Transverse colon (tissue), 4 donors: ENCODE measurements around the gene NAA15. TPM values are rescaled to one million over a fixed set of nuclear protein-coding genes. Genes with fewer than 3 reads are reported as not detected.

ENCODE experiments used
- DNase-seq: peaks from one replicate; pipeline ENCODE4 v3.0.0-alpha.2; 2019
- H3K27ac ChIP-seq, 4 donors: fragments of 200-600 bp; sonication (generic); 2 replicates each; pipeline ENCODE4 v1.5.1; 2016 to 2018; ENCODE audit warnings: inconsistent platforms in 4 of 4
- H3K27me3 ChIP-seq: fragments of 200-600 bp; sonication (generic); 2 replicates; pipeline ENCODE4 v1.5.1; 2017; ENCODE audit warnings: inconsistent platforms
- H3K36me3 ChIP-seq, 4 donors: fragments of 200-600 bp; sonication (generic); 2 replicates each; pipeline ENCODE4 v1.5.1; 2017 to 2019; ENCODE audit warnings: inconsistent platforms in 4 of 4
- H3K4me1 ChIP-seq, 4 donors: fragments of 200-600 bp; sonication (generic); 2 replicates each; pipeline ENCODE4 v1.5.1; 2017 to 2020; ENCODE audit warnings: inconsistent platforms in 4 of 4
- H3K4me3 ChIP-seq, 4 donors: fragments of 200-600 bp; sonication (generic); 1 replicate in 1 of 4; 2 replicates in 3 of 4; pipeline versions ENCODE4 v1.5.1 to v1.6.1; 2017 to 2019; ENCODE audit warnings: inconsistent platforms in 4 of 4
- H3K9me3 ChIP-seq, 2 donors: fragments of 200-600 bp; sonication (generic); 2 replicates each; pipeline ENCODE4 v1.5.1; 2017 to 2019; ENCODE audit warnings: inconsistent platforms in 2 of 2
- EP300 ChIP-seq: sonication (generic); formaldehyde crosslinking; IDR thresholded peaks from one replicate; pipeline ENCODE4 v1.6.1; 2017; ENCODE audit warnings: antibody characterized with exemption, low read depth
- POLR2A ChIP-seq: fragments of 450-650 bp; IDR thresholded peaks from one replicate; pipeline ENCODE4 v1.6.1; 2016; ENCODE audit warnings: antibody characterized with exemption, mild to moderate bottlenecking, moderate library complexity
- POLR2AphosphoS5 ChIP-seq, 3 donors: sonication (generic); formaldehyde crosslinking; IDR thresholded peaks; one replicate each; pipeline ENCODE4 v1.6.1; 2016; ENCODE audit warnings: antibody characterized with exemption in 3 of 3
- WGBS, 2 donors: methylation state at CpG; one replicate each; pipeline ENCODE4 v1.1.5; 2018; ENCODE audit warnings: low coverage in 1 of 2; 5-methylcytosine and 5-hydroxymethylcytosine counted together
- in situ Hi-C, 4 donors: fragments of 200-750 bp; cut with MboI; loops; one replicate each; pipeline versions ENCODE4 v1.15.0 to v1.15.1; 2017; ENCODE audit warnings: low sequenced_read_pairs in 3 of 4, low pct_ligation_motif_present in 1 of 4, low pct_unique_long_range_greater_than_20kb in 1 of 4
- intact Hi-C: fragments of 100-400 bp; cut with DNase I; formaldehyde crosslinking; loops from one replicate; pipeline ENCODE4 v1.15.1; 2023; ENCODE audit warnings: low total_unique reads
- total RNA-seq, 4 donors: library from RNA; depleted of rRNA; stranded (reverse); fragments of >200 nt; gene quantifications; one replicate each; pipeline ENCODE4 v1.1.0, GENCODE V29; 2016
- TF ChIP-seq, protein P1 (sequence below), 5 experiments: fragments of 200-600 bp in 3 of 5; fragments of 450-650 bp in 2 of 5; sonication (generic) in 3 of 5; IDR thresholded peaks; 1 replicate in 2 of 5; 2 replicates in 3 of 5; pipeline ENCODE4 v1.5.1; 2016 to 2017; ENCODE audit warnings: antibody characterized with exemption in 5 of 5, inconsistent platforms in 3 of 5, mild to moderate bottlenecking in 2 of 5, moderate library complexity in 1 of 5

The NAA15 gene
- total RNA-seq, 4 donors from 2014 or later: 5.0 to 23.7 (median 10.1) TPM

- Histone ChIP-seq H3K9me3 (no peaks in the 10 kb centered on the region), H3K36me3 (peaks cover 0 to 8% (median 0%) of the 10 kb centered on the region in 4 donors), H3K27me3 (no peaks in the 10 kb centered on the region), H3K4me3 (no peak overlapping the region), H3K4me1 (peaks cover 0 to 5% (median 2%) of the 10 kb centered on the region in 4 donors), H3K27ac (no peak overlapping the region)
- intact Hi-C loops (no loop called here), in situ Hi-C loops (no loop called here)
- DNase-seq: no peak
- TF ChIP-seq EP300: no peak
- TF ChIP-seq, protein P1, sequence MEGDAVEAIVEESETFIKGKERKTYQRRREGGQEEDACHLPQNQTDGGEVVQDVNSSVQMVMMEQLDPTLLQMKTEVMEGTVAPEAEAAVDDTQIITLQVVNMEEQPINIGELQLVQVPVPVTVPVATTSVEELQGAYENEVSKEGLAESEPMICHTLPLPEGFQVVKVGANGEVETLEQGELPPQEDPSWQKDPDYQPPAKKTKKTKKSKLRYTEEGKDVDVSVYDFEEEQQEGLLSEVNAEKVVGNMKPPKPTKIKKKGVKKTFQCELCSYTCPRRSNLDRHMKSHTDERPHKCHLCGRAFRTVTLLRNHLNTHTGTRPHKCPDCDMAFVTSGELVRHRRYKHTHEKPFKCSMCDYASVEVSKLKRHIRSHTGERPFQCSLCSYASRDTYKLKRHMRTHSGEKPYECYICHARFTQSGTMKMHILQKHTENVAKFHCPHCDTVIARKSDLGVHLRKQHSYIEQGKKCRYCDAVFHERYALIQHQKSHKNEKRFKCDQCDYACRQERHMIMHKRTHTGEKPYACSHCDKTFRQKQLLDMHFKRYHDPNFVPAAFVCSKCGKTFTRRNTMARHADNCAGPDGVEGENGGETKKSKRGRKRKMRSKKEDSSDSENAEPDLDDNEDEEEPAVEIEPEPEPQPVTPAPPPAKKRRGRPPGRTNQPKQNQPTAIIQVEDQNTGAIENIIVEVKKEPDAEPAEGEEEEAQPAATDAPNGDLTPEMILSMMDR (IDR thresholded peaks at IDR 0.05): no peak
- TF ChIP-seq POLR2AphosphoS5 (IDR thresholded peaks at IDR 0.05): no peak
- no peak for TF ChIP-seq POLR2A
- 83 to 90% methylated on average over 3 of the region's 3 CpGs for WGBS, 2 donors
These were observed 29.0 kb downstream of the NAA15 start for GRCh38 chr4:139330283-139330682.

DNA sequence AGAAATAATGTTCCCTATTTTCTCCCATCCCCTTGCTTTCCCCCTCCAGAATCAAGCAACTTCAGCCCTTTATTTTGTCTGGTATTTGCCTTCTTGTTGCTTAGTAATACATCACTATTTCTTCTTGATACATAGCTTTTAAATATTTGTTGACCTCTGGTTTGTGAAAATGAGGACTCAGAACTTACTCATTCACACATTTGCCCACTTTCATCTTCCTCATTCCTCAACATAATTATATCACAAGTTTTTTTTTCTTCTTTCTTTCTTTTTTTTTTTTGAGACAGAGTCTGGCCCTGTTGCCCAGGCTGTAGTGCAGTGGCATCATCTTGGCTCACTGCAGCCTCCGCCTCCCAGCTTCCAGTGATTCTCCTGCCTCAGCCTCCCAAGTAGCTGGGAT is 29.9 kb downstream of the NAA15 start:
- DNase-seq: no peak
- H3K36me3 ChIP-seq: peaks cover 0 to 8% (median 0%) of the 10 kb centered on the region in 4 donors
- H3K9me3 ChIP-seq: no peaks in the 10 kb centered on the region
- in situ Hi-C loops: no loop called here
- peaks cover 0 to 5% (median 2%) of the 10 kb centered on the region in 4 donors for H3K4me1 ChIP-seq
- H3K27ac ChIP-seq: no peak overlapping the region
- no peak for TF ChIP-seq POLR2AphosphoS5 (IDR thresholded peaks at IDR 0.05)
- intact Hi-C loops: no loop called here
- no peak overlapping the region for H3K4me3 ChIP-seq
- H3K27me3 ChIP-seq: no peaks in the 10 kb centered on the region
- WGBS, 2 donors: 100% methylated on average over 1 of the region's 1 CpG

- in situ Hi-C loops (no loop called here), intact Hi-C loops (no loop called here)
- Histone ChIP-seq H3K36me3 (peaks cover 0 to 8% (median 0%) of the 10 kb centered on the region in 4 donors), H3K27me3 (no peaks in the 10 kb centered on the region), H3K4me3 (no peak overlapping the region), H3K9me3 (no peaks in the 10 kb centered on the region), H3K27ac (no peak overlapping the region), H3K4me1 (peaks cover 0 to 5% (median 2%) of the 10 kb centered on the region in 4 donors)
- DNase-seq: no peak
- 82 to 89% methylated on average over 1 to 2 of the region's 2 CpGs for WGBS, 2 donors
- TF ChIP-seq POLR2A (no peak), POLR2AphosphoS5 (IDR thresholded peaks at IDR 0.05) (no peak), EP300 (no peak)
- TF ChIP-seq, protein P1 (IDR thresholded peaks at IDR 0.05): no peak
These were observed 31.7 kb downstream of the NAA15 start for GRCh38 chr4:139333046-139333445.

GRCh38 chr4:139337612-139338011 is 36.3 kb downstream of the NAA15 start:
- Histone ChIP-seq H3K9me3 (no peaks in the 10 kb centered on the region), H3K27me3 (no peaks in the 10 kb centered on the region), H3K4me3 (no peak overlapping the region), H3K27ac (no peak overlapping the region), H3K36me3 (peaks cover 0 to 16% (median 3%) of the 10 kb centered on the region in 4 donors), H3K4me1 (no peaks in the 10 kb centered on the region)
- no peak for DNase-seq
- intact Hi-C loops: no loop called here
- TF ChIP-seq EP300 (no peak), POLR2A (no peak), POLR2AphosphoS5 (IDR thresholded peaks at IDR 0.05) (no peak)
- TF ChIP-seq, protein P1 (IDR thresholded peaks at IDR 0.05): no peak
- in situ Hi-C loops: no loop called here

DNA sequence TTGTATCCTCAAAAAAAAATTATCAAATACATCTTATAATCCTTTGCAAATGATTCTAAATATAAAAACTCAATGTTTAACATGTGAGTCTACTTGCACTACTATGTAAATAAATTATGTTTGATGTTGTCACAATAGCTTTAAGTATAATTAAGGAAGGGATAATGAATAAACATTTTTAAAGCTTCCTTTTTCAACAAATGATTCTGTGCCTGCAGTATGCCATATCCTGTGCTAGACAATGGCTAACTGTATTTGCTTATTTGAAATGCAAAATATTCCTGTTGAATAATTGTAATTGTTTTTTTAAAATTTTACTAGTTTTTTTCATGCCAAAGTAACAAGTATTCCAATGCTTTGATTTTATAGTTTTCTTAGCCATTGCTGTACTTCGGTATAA is 60.0 kb downstream of the NAA15 start:
- peaks cover 0 to 33% (median 13%) of the 10 kb centered on the region in 4 donors for H3K36me3 ChIP-seq
- no peak overlapping the region for H3K27ac ChIP-seq
- no peaks in the 10 kb centered on the region for H3K4me1 ChIP-seq
- no peaks in the 10 kb centered on the region for H3K27me3 ChIP-seq
- H3K9me3 ChIP-seq: no peaks in the 10 kb centered on the region
- DNase-seq: no peak
- H3K4me3 ChIP-seq: no peak overlapping the region
- WGBS, 2 donors: 97 to 100% methylated on average over 1 of the region's 1 CpG
- in situ Hi-C loops (no loop called here), intact Hi-C loops (no loop called here)
- TF ChIP-seq POLR2A: no peak
- TF ChIP-seq EP300: no peak
- no peak for TF ChIP-seq POLR2AphosphoS5 (IDR thresholded peaks at IDR 0.05)
- TF ChIP-seq, protein P1 (IDR thresholded peaks at IDR 0.05): no peak
